Adrenal gland (tissue), 5 donors: ENCODE measurements around the gene GRIP1.

ENCODE experiments used
- POLR2A ChIP-seq, 2 donors: fragments of 450-650 bp; IDR thresholded peaks; one replicate each; pipeline ENCODE4 v1.6.1; 2017; ENCODE audit warnings: antibody characterized with exemption in 2 of 2, mild to moderate bottlenecking in 2 of 2, moderate library complexity in 1 of 2
- TF ChIP-seq, protein P1 (sequence below), 6 experiments: fragments of 450-650 bp in 4 of 6; fragments of 200-600 bp in 2 of 6; sonication (generic) in 1 of 6; IDR thresholded peaks; 1 replicate in 5 of 6; 2 replicates in 1 of 6; pipeline versions ENCODE4 v1.5.1 to v1.8.0; 2016 to 2021; ENCODE audit warnings: antibody characterized with exemption in 6 of 6, mild to moderate bottlenecking in 2 of 6, moderate library complexity in 1 of 6
- donor health status: DM: no; HTN: no; CAD: no.

DNA sequence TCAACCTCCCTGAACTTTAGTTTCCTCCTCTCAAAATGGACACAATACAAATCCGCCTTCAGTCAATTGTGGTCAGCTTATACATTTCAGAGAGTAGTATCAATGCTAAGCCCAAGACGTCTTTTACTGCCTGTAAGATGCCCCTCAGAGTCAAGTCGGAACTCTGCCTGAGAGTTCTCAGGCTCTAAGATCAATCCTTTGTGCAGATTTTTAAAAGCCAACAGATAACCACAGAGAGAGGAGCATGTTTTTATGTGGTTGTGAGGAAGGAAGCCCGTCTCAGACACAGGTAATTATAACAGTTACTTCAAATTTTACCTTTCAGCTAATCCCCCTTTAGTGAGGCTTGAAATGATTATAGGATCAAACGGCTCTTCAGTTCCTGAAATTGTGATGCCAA is 285.0 kb downstream of the GRIP1 start:
- TF ChIP-seq, protein P1, sequence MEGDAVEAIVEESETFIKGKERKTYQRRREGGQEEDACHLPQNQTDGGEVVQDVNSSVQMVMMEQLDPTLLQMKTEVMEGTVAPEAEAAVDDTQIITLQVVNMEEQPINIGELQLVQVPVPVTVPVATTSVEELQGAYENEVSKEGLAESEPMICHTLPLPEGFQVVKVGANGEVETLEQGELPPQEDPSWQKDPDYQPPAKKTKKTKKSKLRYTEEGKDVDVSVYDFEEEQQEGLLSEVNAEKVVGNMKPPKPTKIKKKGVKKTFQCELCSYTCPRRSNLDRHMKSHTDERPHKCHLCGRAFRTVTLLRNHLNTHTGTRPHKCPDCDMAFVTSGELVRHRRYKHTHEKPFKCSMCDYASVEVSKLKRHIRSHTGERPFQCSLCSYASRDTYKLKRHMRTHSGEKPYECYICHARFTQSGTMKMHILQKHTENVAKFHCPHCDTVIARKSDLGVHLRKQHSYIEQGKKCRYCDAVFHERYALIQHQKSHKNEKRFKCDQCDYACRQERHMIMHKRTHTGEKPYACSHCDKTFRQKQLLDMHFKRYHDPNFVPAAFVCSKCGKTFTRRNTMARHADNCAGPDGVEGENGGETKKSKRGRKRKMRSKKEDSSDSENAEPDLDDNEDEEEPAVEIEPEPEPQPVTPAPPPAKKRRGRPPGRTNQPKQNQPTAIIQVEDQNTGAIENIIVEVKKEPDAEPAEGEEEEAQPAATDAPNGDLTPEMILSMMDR (IDR thresholded peaks at IDR 0.05): no peak
- no peak for TF ChIP-seq POLR2A (IDR thresholded peaks at IDR 0.05)
